ENCODE results near the gene ALDH4A1.
"Not testable (repeated sequence)": the region's sequence is repeated elsewhere in the genome, so short reads cannot be mapped to it uniquely, and the experiment has no call there.

Gene ALDH4A1

GRCh38 chr1:18877282-18877681 lies 25.1 kb downstream of the ALDH4A1 start:
- DNase-seq (ENCODE audit: low spot score), result no peak

- no peak for DNase-seq (ENCODE audit: low spot score)
Observed at GRCh38 chr1:18876210-18876609, 26.1 kb downstream of the ALDH4A1 start.

GRCh38 chr1:18875796-18876128 lies 26.6 kb downstream of the ALDH4A1 start:
- no peak for DNase-seq (ENCODE audit: low spot score)

GRCh38 chr1:18875107-18875795 lies 27.1 kb downstream of the ALDH4A1 start:
- peak; percentile 93 for DNase-seq (ENCODE audit: low spot score)

GRCh38 chr1:18874600-18874999 lies 27.8 kb downstream of the ALDH4A1 start:
- DNase-seq (ENCODE audit: low spot score), result no peak

GRCh38 chr1:18874036-18874435 lies 28.3 kb downstream of the ALDH4A1 start:
- no peak for DNase-seq (ENCODE audit: low spot score)

GRCh38 chr1:18872071-18872611 lies 30.2 kb downstream of the ALDH4A1 start:
- DNase-seq (ENCODE audit: low spot score), result no peak

- DNase-seq (ENCODE audit: low spot score), result no peak
Observed at GRCh38 chr1:18871401-18872070, 30.8 kb downstream of the ALDH4A1 start.

- no peak for DNase-seq (ENCODE audit: low spot score)
Observed at GRCh38 chr1:18870957-18871356, 31.4 kb downstream of the ALDH4A1 start.

GRCh38 chr1:18870595-18870865 lies 31.8 kb downstream of the ALDH4A1 start:
- not testable (repeated sequence) for DNase-seq (ENCODE audit: low spot score)

GRCh38 chr1:18869847-18870594 lies 32.3 kb downstream of the ALDH4A1 start:
- DNase-seq (ENCODE audit: low spot score), result no peak

- no peak for DNase-seq (ENCODE audit: low spot score)
Observed at GRCh38 chr1:18868801-18869424, 33.4 kb downstream of the ALDH4A1 start.

- no peak for DNase-seq (ENCODE audit: low spot score)
Observed at GRCh38 chr1:18868354-18868753, 34.0 kb downstream of the ALDH4A1 start.

GRCh38 chr1:18866846-18867245 lies 35.5 kb downstream of the ALDH4A1 start:
- DNase-seq (ENCODE audit: low spot score), result no peak

GRCh38 chr1:18866314-18866713 lies 36.0 kb downstream of the ALDH4A1 start:
- no peak for DNase-seq (ENCODE audit: low spot score)

GRCh38 chr1:18865176-18865575 lies 37.2 kb downstream of the ALDH4A1 start:
- DNase-seq (ENCODE audit: low spot score), result no peak

GRCh38 chr1:18861590-18861989 lies 40.8 kb downstream of the ALDH4A1 start:
- no peak for DNase-seq (ENCODE audit: low spot score)

- no peak for DNase-seq (ENCODE audit: low spot score)
Observed at GRCh38 chr1:18861082-18861481, 41.3 kb downstream of the ALDH4A1 start.

GRCh38 chr1:18859560-18859959 lies 42.8 kb downstream of the ALDH4A1 start, which contains the start of gene TAS1R2:
TAS1R2 (minus strand) TSS chr1:18859660; CDS start chr1:18859660, 0 bp downstream.
- no peak for DNase-seq (ENCODE audit: low spot score)

GRCh38 chr1:18858070-18858688 lies 44.2 kb downstream of the ALDH4A1 start:
- no peak for DNase-seq (ENCODE audit: low spot score)

- DNase-seq (ENCODE audit: low spot score), result no peak
Observed at GRCh38 chr1:18856435-18856834, 45.9 kb downstream of the ALDH4A1 start.

GRCh38 chr1:18855573-18855972 lies 46.8 kb downstream of the ALDH4A1 start:
- DNase-seq (ENCODE audit: low spot score), result no peak

Measured in AG08396 (cell line).